ENCODE results near the gene PRSS8.

- TF ChIP-seq CTCF (conservative IDR thresholded peaks at IDR 0.05): no peak
- TF ChIP-seq ZFX (IDR thresholded peaks at IDR 0.05): no peak
Measured at GRCh38 chr16:31157136-31157535, 21.6 kb upstream of the PRSS8 start.

Measured in C4-2B (cell line).